ENCODE data around the gene RELT. TPM values are rescaled to one million over a fixed set of nuclear protein-coding genes. Genes with fewer than 3 reads are reported as not detected.

The RELT gene
- total and polyA plus RNA-seq, 2 of the 13 experiments (the other 11 are each of a cell fraction or from before 2014, with no cell fraction given): 2.5 to 4.7 TPM

GRCh38 chr11:73331138-73331916, 44.9 kb upstream of the RELT start (continued):
- TF ChIP-seq ZNF281 (CRISPR knock-in tag; IDR thresholded peaks at IDR 0.05; ENCODE audit: borderline replicate concordance) (peak; percentile 100), ZNF780A (CRISPR knock-in tag; IDR thresholded peaks at IDR 0.05) (no peak), PAXIP1 (CRISPR knock-in tag; conservative IDR thresholded peaks at IDR 0.05) (peak; percentile 100), RNF219 (CRISPR knock-in tag; IDR thresholded peaks at IDR 0.05) (no peak), ZBTB49 (CRISPR knock-in tag; IDR thresholded peaks at IDR 0.05; ENCODE audit: borderline replicate concordance) (no peak), IRF1 (CRISPR knock-in tag; IDR thresholded peaks at IDR 0.05; ENCODE audit: low read depth) (no peak), ZNF773 (CRISPR knock-in tag; IDR thresholded peaks at IDR 0.05; ENCODE audit: borderline replicate concordance) (no peak), ZFP36 (IDR thresholded peaks at IDR 0.05; ENCODE audit: borderline replicate concordance, low read depth, low read length, partially characterized antibody) (no peak), ZMAT3 (CRISPR knock-in tag; conservative IDR thresholded peaks at IDR 0.05) (0 out of 2 replicates have a peak, but pooled peaks have one; percentile 21), DRAP1 (CRISPR knock-in tag; IDR thresholded peaks at IDR 0.05) (peak; percentile 36; the same call in 1 of the 2 replicates), JUNB (CRISPR knock-in tag; IDR thresholded peaks at IDR 0.05; ENCODE audit: borderline replicate concordance) (no peak), SMAD1 (CRISPR knock-in tag; IDR thresholded peaks at IDR 0.05; ENCODE audit: borderline replicate concordance, low read depth) (no peak)
